HG02840 (cell line): ENCODE measurements around the gene NOC2L.

ENCODE experiments used
- ATAC-seq: cut with Tn5 transposase; IDR thresholded peaks from one replicate; pipeline ENCODE4 v1.9.1; 2021; ENCODE audit warnings: mild to moderate bottlenecking, moderate library complexity, moderate number of reproducible peaks; ENCODE audit not compliant: unreplicated experiment, low FRiP score

The NOC2L gene

GRCh38 chr1:975896-976683 is 17.0 kb upstream of the NOC2L start:
- no peak for ATAC-seq

GRCh38 chr1:975365-975764 is 16.3 kb upstream of the NOC2L start:
- ATAC-seq: no peak

GRCh38 chr1:974687-975328 is 15.8 kb upstream of the NOC2L start:
- no peak for ATAC-seq

- ATAC-seq: no peak
Measured at GRCh38 chr1:974293-974640, 15.2 kb upstream of the NOC2L start.

- ATAC-seq: no peak
Measured at GRCh38 chr1:973459-974292, 14.6 kb upstream of the NOC2L start.

GRCh38 chr1:972726-973458 is 13.8 kb upstream of the NOC2L start:
- no peak for ATAC-seq

GRCh38 chr1:971751-972506 is 12.9 kb upstream of the NOC2L start:
- no peak for ATAC-seq

GRCh38 chr1:970973-971730 is 12.1 kb upstream of the NOC2L start:
- ATAC-seq: no peak

GRCh38 chr1:970242-970972 is 11.4 kb upstream of the NOC2L start:
- ATAC-seq: no peak

GRCh38 chr1:969260-969855 is 10.3 kb upstream of the NOC2L start:
- ATAC-seq: no peak

GRCh38 chr1:967466-968343 is 8.6 kb upstream of the NOC2L start:
- ATAC-seq: no peak

- no peak for ATAC-seq
Measured at GRCh38 chr1:966704-967300, 7.7 kb upstream of the NOC2L start.

GRCh38 chr1:966135-966703 is 7.2 kb upstream of the NOC2L start, which contains the start of gene PLEKHN1:
Gene PLEKHN1 (plus strand): TSS chr1:966482. CDS start chr1:966532, 50 bp downstream.
- ATAC-seq: no peak

- ATAC-seq: no peak
Measured at GRCh38 chr1:965526-966134, 6.6 kb upstream of the NOC2L start.

- ATAC-seq: no peak
Measured at GRCh38 chr1:964691-965525, 5.9 kb upstream of the NOC2L start.
